PC-9 (cell line): ENCODE results near the gene SH3BP4. TPM values are rescaled to one million over a fixed set of nuclear protein-coding genes. Genes with fewer than 3 reads are reported as not detected.

Experiments used
- BruUV-seq: library from RNA; stranded (reverse); fragments of 400-500 nt; replicated peaks from 2 replicates; lab custom pipeline; 2021; lab: Mats Ljungman, UMichigan
- CTCF ChIA-PET: fragments of 300-600 bp; sonication (Branson Sonifier 250); formaldehyde crosslinking; loops from one replicate; lab custom pipeline; 2022; ENCODE audit warnings: antibody characterized with exemption; lab: Charles Lee
- POLR2A ChIA-PET: fragments of 300-600 bp; sonication (Branson Sonifier 250); formaldehyde crosslinking; loops from one replicate; lab custom pipeline; 2022; ENCODE audit warnings: antibody characterized with exemption; ENCODE audit not compliant: unreplicated experiment; lab: Charles Lee
- DNase-seq, 2 experiments: peaks; one replicate each; pipeline versions ENCODE4 v3.0.0 to v3.0.0-alpha.2; 2015 to 2022; ENCODE audit warnings: mixed read lengths in 1 of 2
- H2AFZ ChIP-seq: fragments of 200-600 bp; sonication (generic); 2 replicates; pipeline ENCODE4 v1.8.1; 2017; ENCODE audit warnings: antibody characterized with exemption
- H3F3A ChIP-seq: fragments of 200-600 bp; sonication (generic); 2 replicates; pipeline ENCODE4 v1.8.1; 2017; ENCODE audit warnings: antibody characterized with exemption, mild to moderate bottlenecking, low read depth; ENCODE audit not compliant: insufficient read depth
- H3K27ac ChIP-seq: fragments of 200-600 bp; sonication (generic); 2 replicates; pipeline ENCODE4 v1.6.1; 2016; ENCODE audit warnings: mixed run types
- H3K27me3 ChIP-seq: fragments of 200-600 bp; sonication (generic); 2 replicates; pipeline ENCODE4 v1.6.1; 2016; ENCODE audit warnings: low read depth, mixed run types; ENCODE audit not compliant: insufficient read depth
- H3K36me3 ChIP-seq: fragments of 200-600 bp; sonication (generic); 2 replicates; pipeline ENCODE4 v1.6.1; 2016; ENCODE audit warnings: low read depth, mixed run types
- H3K4me1 ChIP-seq: fragments of 200-600 bp; sonication (generic); replicated peaks from 2 replicates; pipeline ENCODE4 v1.6.1; 2016; ENCODE audit warnings: mixed run types; ENCODE audit not compliant: insufficient read depth
- H3K4me2 ChIP-seq: fragments of 200-600 bp; sonication (generic); 2 replicates; pipeline ENCODE4 v1.6.1; 2017; ENCODE audit warnings: mixed run types
- H3K4me3 ChIP-seq: fragments of 200-600 bp; sonication (generic); 2 replicates; pipeline ENCODE4 v1.6.1; 2016; ENCODE audit warnings: mixed run types
- H3K79me2 ChIP-seq: fragments of 200-600 bp; sonication (generic); 2 replicates; pipeline ENCODE4 v1.6.1; 2017; ENCODE audit warnings: low read depth, mixed run types
- H3K9me2 ChIP-seq: fragments of 200-600 bp; sonication (generic); 2 replicates; pipeline ENCODE4 v1.8.1; 2017; ENCODE audit warnings: mild to moderate bottlenecking; ENCODE audit not compliant: insufficient read depth
- H3K9me3 ChIP-seq: fragments of 200-600 bp; sonication (generic); 2 replicates; pipeline ENCODE4 v1.8.1; 2016; ENCODE audit warnings: low read depth; ENCODE audit not compliant: insufficient read depth
- H4K20me1 ChIP-seq: fragments of 200-600 bp; sonication (generic); 2 replicates; pipeline ENCODE4 v1.8.1; 2017; ENCODE audit not compliant: insufficient read depth
- CTCF ChIP-seq: fragments of 200-600 bp; sonication (generic); conservative IDR thresholded peaks from 2 replicates; pipeline ENCODE4 v1.6.1; 2017; ENCODE audit warnings: mixed run types, antibody characterized with exemption, mild to moderate bottlenecking, moderate library complexity
- EZH2 ChIP-seq: fragments of 200-600 bp; sonication (generic); IDR thresholded peaks from 2 replicates; pipeline ENCODE4 v1.8.0; 2017; ENCODE audit warnings: antibody characterized with exemption, low read depth
- intact Hi-C: fragments of 100-400 bp; cut with micrococcal nuclease; formaldehyde crosslinking; loops from one replicate; pipeline ENCODE4 v1.10.0; 2022; ENCODE audit not compliant: unreplicated experiment
- total RNA-seq: library from RNA; stranded (reverse); gene quantifications from 2 replicates; pipeline ENCODE4 v1.2.3, GENCODE V29; 2021

Gene SH3BP4
- total RNA-seq, 1 experiment from 2014 or later, result 131 TPM

DNA sequence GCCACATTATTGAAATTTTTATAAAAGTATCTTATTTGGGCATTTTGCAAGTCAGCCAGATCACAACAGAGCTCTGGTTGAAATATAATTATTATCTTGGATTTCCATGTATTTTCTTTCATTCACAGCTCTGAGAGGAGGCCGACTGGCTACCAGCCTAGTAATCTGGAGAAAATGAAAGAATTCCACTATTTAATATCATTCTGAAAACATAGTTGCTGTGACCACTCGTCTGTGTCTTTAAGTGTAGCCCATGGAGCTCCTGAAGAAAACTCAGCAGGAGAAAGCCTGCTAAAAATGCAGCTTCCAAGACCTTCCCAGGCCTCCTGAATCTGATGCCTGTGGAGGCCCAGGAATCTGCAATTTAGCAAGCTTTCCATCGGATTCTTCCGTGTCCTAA, 114.7 kb downstream of the SH3BP4 start:
- peaks cover 16% of the 10 kb centered on the region for H3K4me1 ChIP-seq
- no peaks in the 10 kb centered on the region for H3K36me3 ChIP-seq
- no peak for DNase-seq
- peaks cover 4% of the 10 kb centered on the region; the same call in 1 of the 2 replicates for H3F3A ChIP-seq
- H2AFZ ChIP-seq, result no peak overlapping the region
- H3K9me2 ChIP-seq, result no peaks in the 10 kb centered on the region
- H3K27ac ChIP-seq, result no peak overlapping the region
- no peaks in the 10 kb centered on the region for H4K20me1 ChIP-seq
- TF ChIP-seq EZH2 (no peak), CTCF (no peak)
- H3K4me2 ChIP-seq, result no peak overlapping the region
- no peaks in the 10 kb centered on the region for H3K9me3 ChIP-seq
- ChIA-PET POLR2A (no interaction called here), CTCF (no interaction called here)
- H3K4me3 ChIP-seq, result no peak overlapping the region
- H3K79me2 ChIP-seq, result no peaks in the 10 kb centered on the region
- intact Hi-C loops, result no loop called here
- H3K27me3 ChIP-seq, result no peaks in the 10 kb centered on the region
- no TSS peak for BruUV-seq

DNA sequence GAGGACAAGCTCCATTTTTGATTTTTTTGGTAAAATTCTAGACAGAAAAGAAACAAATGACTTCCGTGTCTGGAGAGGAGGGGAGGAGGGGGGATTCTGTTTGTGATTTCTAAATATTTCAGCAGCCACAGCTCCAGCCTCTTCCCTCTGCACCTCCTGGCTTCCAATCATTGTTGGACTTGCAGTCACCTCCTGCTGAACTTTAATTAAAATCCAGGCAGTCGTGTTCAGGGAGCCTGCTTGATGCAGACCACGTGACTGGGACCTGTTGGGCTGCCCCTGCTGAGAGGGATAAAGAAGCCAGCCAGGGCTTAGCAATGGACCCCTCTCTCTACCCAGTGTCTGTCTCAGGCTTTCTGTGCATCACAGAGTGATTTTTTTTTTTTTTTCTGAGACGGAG, 115.1 kb downstream of the SH3BP4 start:
- DNase-seq, result no peak
- H3K9me2 ChIP-seq, result no peaks in the 10 kb centered on the region
- H3K9me3 ChIP-seq, result no peaks in the 10 kb centered on the region
- no peak overlapping the region for H3K27ac ChIP-seq
- POLR2A ChIA-PET, result no interaction called here
- intact Hi-C loops, result no loop called here
- no TSS peak for BruUV-seq
- no peak overlapping the region for H3K4me2 ChIP-seq
- H4K20me1 ChIP-seq, result no peaks in the 10 kb centered on the region
- H3K36me3 ChIP-seq, result no peaks in the 10 kb centered on the region
- no peak overlapping the region for H2AFZ ChIP-seq
- peaks cover 4% of the 10 kb centered on the region; the same call in 1 of the 2 replicates for H3F3A ChIP-seq
- H3K4me3 ChIP-seq, result no peak overlapping the region
- H3K27me3 ChIP-seq, result no peaks in the 10 kb centered on the region
- peaks cover 16% of the 10 kb centered on the region for H3K4me1 ChIP-seq
- no peaks in the 10 kb centered on the region for H3K79me2 ChIP-seq
- TF ChIP-seq EZH2 (no peak), CTCF (no peak)
- CTCF ChIA-PET, result no interaction called here

GRCh38 chr2:235068701-235069100, 116.9 kb downstream of the SH3BP4 start:
- Histone ChIP-seq H3K4me3 (no peak overlapping the region), H3K4me1 (peaks cover 16% of the 10 kb centered on the region), H4K20me1 (no peaks in the 10 kb centered on the region), H3K4me2 (no peak overlapping the region), H3K27ac (no peak overlapping the region), H3K27me3 (no peaks in the 10 kb centered on the region), H3F3A (peaks cover 4% of the 10 kb centered on the region; the same call in 1 of the 2 replicates), H3K9me2 (no peaks in the 10 kb centered on the region), H3K9me3 (no peaks in the 10 kb centered on the region), H3K79me2 (no peaks in the 10 kb centered on the region), H2AFZ (no peak overlapping the region), H3K36me3 (no peaks in the 10 kb centered on the region)
- TF ChIP-seq CTCF, result no peak
- no peak for TF ChIP-seq EZH2
- CTCF ChIA-PET, result no interaction called here
- BruUV-seq, result no TSS peak
- intact Hi-C loops, result no loop called here
- POLR2A ChIA-PET, result no interaction called here
- no peak for DNase-seq
